Ovary (tissue), 9 donors: ENCODE data around the gene IGF2BP1. TPM values are rescaled to one million over a fixed set of nuclear protein-coding genes. Genes with fewer than 3 reads are reported as not detected.

Source experiments
- DNase-seq, 5 donors: peaks; one replicate each; pipeline ENCODE4 v3.0.0-alpha.2; 2019 to 2020
- H3K27ac ChIP-seq, 2 donors: fragments of 200-600 bp; one replicate each; pipeline versions ENCODE4 v1.5.1 to v1.8.0; 2019 to 2022
- H3K27me3 ChIP-seq: fragments of 200-600 bp; one replicate; pipeline ENCODE4 v1.8.0; 2022
- H3K36me3 ChIP-seq: fragments of 200-600 bp; sonication (generic); one replicate; pipeline ENCODE4 v1.5.1; 2019
- H3K4me1 ChIP-seq: one replicate; pipeline ENCODE4 v1.8.1; 2013; ENCODE audit warnings: mild to moderate bottlenecking, moderate library complexity; ENCODE audit not compliant: insufficient read depth
- H3K4me3 ChIP-seq: fragments of 200-600 bp; sonication (generic); one replicate; pipeline ENCODE4 v1.5.1; 2017
- H3K9me3 ChIP-seq, 2 donors: fragments of 200-600 bp in 1 of 2; sonication (generic) in 1 of 2; one replicate each; pipeline versions ENCODE4 v1.5.1 to v1.8.1; 2013 to 2019; ENCODE audit warnings: mild to moderate bottlenecking in 1 of 2, moderate library complexity in 1 of 2
- EP300 ChIP-seq: sonication (generic); formaldehyde crosslinking; IDR thresholded peaks from one replicate; pipeline ENCODE4 v1.6.1; 2017; ENCODE audit warnings: antibody characterized with exemption
- POLR2A ChIP-seq: fragments of 450-650 bp; IDR thresholded peaks from one replicate; pipeline ENCODE4 v1.6.1; 2017; ENCODE audit warnings: antibody characterized with exemption, mild to moderate bottlenecking, moderate library complexity
- WGBS, 3 donors: extraction: QIAGEN DNeasy Blood & Tissue Kit in 1 of 3; methylation state at CpG; one replicate each; pipeline versions ENCODE4 v1.1.5 to v1.1.7; 2013 to 2017; 5-methylcytosine and 5-hydroxymethylcytosine counted together
- intact Hi-C, 4 donors: fragments of 100-400 bp; cut with DNase I; formaldehyde crosslinking; loops; one replicate each; pipeline versions ENCODE4 v1.11.0 to v1.15.1; 2022 to 2023
- polyA plus RNA-seq, 2 donors: library from polyadenylated mRNA; stranded (reverse); fragments of 200-250 nt in 1 of 2; fragments of 350-450 nt in 1 of 2; fragmentation: Illumina TruSeq in 1 of 2; extraction: RNeasy Lipid Tissue Mini Kit (QIAGEN cat#74804) in 1 of 2; gene quantifications; one replicate each; pipeline ENCODE4 v1.2.3, GENCODE V29; 2013 to 2014
- total RNA-seq, 7 donors: library from RNA; depleted of rRNA in 2 of 7; stranded (reverse); fragments of >200 nt in 2 of 7; fragmentation: NEBNext Ultra II Directional in 3 of 7; extraction: Animal tissue kit (Norgen Biotek cat#: 25700) in 3 of 7; gene quantifications; one replicate each; pipeline versions ENCODE4 v1.1.0 to v1.2.4, GENCODE V29; 2016 to 2023
- TF ChIP-seq, protein P1 (sequence below), 3 donors: fragments of 450-650 bp in 2 of 3; fragments of 200-600 bp in 1 of 3; IDR thresholded peaks; one replicate each; pipeline versions ENCODE4 v1.5.1 to v1.8.0; 2016 to 2022; ENCODE audit warnings: antibody characterized with exemption in 3 of 3, mild to moderate bottlenecking in 1 of 3
- donor health status: DM: no; HTN: no; CAD: no; lungs with moderate emphysema.
- donor health status: DM: no; HTN: no; CAD: no.
- donor health status: Bipolar disorder and iron deficiency.
- donor health status: DM: yes; HTN: yes; CAD: no.
- donor health status: DM: no; HTN: no; CAD: no.
- donor health status: DM: yes; HTN: yes; CAD: no.

IGF2BP1 gene
- total and polyA plus RNA-seq, 9 donors, result 0.12 to 1.0 TPM; not detected in 7

- Histone ChIP-seq H3K27ac (no peak overlapping the region), H3K9me3 (no peaks in the 10 kb centered on the region), H3K4me3 (no peak overlapping the region), H3K36me3 (no peaks in the 10 kb centered on the region), H3K27me3 (no peaks in the 10 kb centered on the region), H3K4me1 (no peaks in the 10 kb centered on the region)
- intact Hi-C loops, result loop anchor here in 1 of 4 donors (10.0 kb wide), 1 partner anchor 61 kb away; no protein-coding TSS in a partner anchor
- 59 to 69% (median 67%) methylated on average over 2 of the region's 2 CpGs for WGBS, 3 donors
- TF ChIP-seq EP300 (no peak), POLR2A (no peak)
- TF ChIP-seq, protein P1, sequence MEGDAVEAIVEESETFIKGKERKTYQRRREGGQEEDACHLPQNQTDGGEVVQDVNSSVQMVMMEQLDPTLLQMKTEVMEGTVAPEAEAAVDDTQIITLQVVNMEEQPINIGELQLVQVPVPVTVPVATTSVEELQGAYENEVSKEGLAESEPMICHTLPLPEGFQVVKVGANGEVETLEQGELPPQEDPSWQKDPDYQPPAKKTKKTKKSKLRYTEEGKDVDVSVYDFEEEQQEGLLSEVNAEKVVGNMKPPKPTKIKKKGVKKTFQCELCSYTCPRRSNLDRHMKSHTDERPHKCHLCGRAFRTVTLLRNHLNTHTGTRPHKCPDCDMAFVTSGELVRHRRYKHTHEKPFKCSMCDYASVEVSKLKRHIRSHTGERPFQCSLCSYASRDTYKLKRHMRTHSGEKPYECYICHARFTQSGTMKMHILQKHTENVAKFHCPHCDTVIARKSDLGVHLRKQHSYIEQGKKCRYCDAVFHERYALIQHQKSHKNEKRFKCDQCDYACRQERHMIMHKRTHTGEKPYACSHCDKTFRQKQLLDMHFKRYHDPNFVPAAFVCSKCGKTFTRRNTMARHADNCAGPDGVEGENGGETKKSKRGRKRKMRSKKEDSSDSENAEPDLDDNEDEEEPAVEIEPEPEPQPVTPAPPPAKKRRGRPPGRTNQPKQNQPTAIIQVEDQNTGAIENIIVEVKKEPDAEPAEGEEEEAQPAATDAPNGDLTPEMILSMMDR (IDR thresholded peaks at IDR 0.05), result no peak
- no peak for DNase-seq
Observed at GRCh38 chr17:49045376-49045775, 48.2 kb downstream of the IGF2BP1 start.

DNA sequence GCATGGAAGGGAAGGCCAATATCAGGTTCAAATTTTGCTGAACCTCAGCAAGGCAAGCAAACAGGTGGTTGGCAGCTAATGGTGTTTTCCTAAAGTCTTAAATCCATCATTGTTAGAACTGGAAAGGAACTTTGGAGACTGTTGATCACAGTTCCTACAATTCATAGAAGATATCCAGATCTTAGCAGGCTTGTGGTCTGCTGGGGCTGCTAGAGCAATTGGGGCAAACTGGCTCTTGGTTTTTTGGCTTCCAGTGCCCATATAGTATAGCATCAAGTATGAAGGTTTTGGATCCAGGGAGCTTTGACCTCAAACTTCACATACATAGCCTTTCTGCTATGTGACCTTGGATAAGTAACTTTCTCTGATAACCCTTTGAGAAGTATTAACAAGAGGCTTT is 49.7 kb downstream of the IGF2BP1 start:
- no peaks in the 10 kb centered on the region for H3K36me3 ChIP-seq
- intact Hi-C loops, result loop anchor here in 1 of 4 donors (10.0 kb wide), 1 partner anchor 62 kb away; no protein-coding TSS in a partner anchor
- no peak for DNase-seq

DNA sequence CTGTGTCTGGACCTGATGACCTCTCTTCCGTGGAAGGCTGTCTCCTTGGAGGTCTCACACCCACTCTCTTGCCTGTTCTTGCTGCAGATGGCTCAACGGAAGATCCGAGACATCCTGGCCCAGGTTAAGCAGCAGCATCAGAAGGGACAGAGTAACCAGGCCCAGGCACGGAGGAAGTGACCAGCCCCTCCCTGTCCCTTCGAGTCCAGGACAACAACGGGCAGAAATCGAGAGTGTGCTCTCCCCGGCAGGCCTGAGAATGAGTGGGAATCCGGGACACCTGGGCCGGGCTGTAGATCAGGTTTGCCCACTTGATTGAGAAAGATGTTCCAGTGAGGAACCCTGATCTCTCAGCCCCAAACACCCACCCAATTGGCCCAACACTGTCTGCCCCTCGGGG is 52.1 kb downstream of the IGF2BP1 start:
- DNase-seq, result no peak
- WGBS, 3 donors, result 75 to 82% (median 76%) methylated on average over 11 of the region's 11 CpGs

More for the DNA sequence above, 49.7 kb downstream of the IGF2BP1 start:
- Histone ChIP-seq H3K9me3 (no peaks in the 10 kb centered on the region), H3K27ac (no peak overlapping the region), H3K27me3 (no peaks in the 10 kb centered on the region), H3K4me1 (no peaks in the 10 kb centered on the region), H3K4me3 (no peak overlapping the region)
- TF ChIP-seq EP300 (no peak), POLR2A (no peak)
- TF ChIP-seq, protein P1 (IDR thresholded peaks at IDR 0.05), result no peak

GRCh38 chr17:49050611-49051010 is 53.4 kb downstream of the IGF2BP1 start:
- no peaks in the 10 kb centered on the region for H3K9me3 ChIP-seq
- TF ChIP-seq EP300, result no peak
- TF ChIP-seq, protein P1 (IDR thresholded peaks at IDR 0.05), result no peak
- TF ChIP-seq POLR2A, result no peak
- no peaks in the 10 kb centered on the region for H3K36me3 ChIP-seq
- no peaks in the 10 kb centered on the region for H3K4me1 ChIP-seq
- no peak for DNase-seq
- intact Hi-C loops, result no loop called here
- no peaks in the 10 kb centered on the region for H3K27me3 ChIP-seq
- H3K4me3 ChIP-seq, result no peak overlapping the region
- 74 to 88% (median 75%) methylated on average over 2 of the region's 2 CpGs for WGBS, 3 donors
- no peak overlapping the region for H3K27ac ChIP-seq

More for the DNA sequence above, 52.1 kb downstream of the IGF2BP1 start:
- TF ChIP-seq, protein P1 (IDR thresholded peaks at IDR 0.05), result no peak
- TF ChIP-seq EP300, result no peak
- TF ChIP-seq POLR2A, result no peak
- Histone ChIP-seq H3K4me1 (no peaks in the 10 kb centered on the region), H3K27me3 (no peaks in the 10 kb centered on the region), H3K36me3 (no peaks in the 10 kb centered on the region), H3K9me3 (no peaks in the 10 kb centered on the region), H3K27ac (no peak overlapping the region), H3K4me3 (no peak overlapping the region)
- intact Hi-C loops, result loop anchor here in 1 of 4 donors (10.0 kb wide), 1 partner anchor 64 kb away; no protein-coding TSS in a partner anchor
